ENCODE data around the gene TMEM178A.

TMEM178A gene

GRCh38 chr2:39755466-39755865 is 89.7 kb downstream of the TMEM178A start:
- TF ChIP-seq, protein P1, sequence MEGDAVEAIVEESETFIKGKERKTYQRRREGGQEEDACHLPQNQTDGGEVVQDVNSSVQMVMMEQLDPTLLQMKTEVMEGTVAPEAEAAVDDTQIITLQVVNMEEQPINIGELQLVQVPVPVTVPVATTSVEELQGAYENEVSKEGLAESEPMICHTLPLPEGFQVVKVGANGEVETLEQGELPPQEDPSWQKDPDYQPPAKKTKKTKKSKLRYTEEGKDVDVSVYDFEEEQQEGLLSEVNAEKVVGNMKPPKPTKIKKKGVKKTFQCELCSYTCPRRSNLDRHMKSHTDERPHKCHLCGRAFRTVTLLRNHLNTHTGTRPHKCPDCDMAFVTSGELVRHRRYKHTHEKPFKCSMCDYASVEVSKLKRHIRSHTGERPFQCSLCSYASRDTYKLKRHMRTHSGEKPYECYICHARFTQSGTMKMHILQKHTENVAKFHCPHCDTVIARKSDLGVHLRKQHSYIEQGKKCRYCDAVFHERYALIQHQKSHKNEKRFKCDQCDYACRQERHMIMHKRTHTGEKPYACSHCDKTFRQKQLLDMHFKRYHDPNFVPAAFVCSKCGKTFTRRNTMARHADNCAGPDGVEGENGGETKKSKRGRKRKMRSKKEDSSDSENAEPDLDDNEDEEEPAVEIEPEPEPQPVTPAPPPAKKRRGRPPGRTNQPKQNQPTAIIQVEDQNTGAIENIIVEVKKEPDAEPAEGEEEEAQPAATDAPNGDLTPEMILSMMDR (IDR thresholded peaks at IDR 0.05; ENCODE audit: control insufficient read depth, insufficient read depth, low read depth, low read length, missing control alignments) = no peak
- DNase-seq (ENCODE audit: low read depth) = no peak
- H3K4me3 ChIP-seq (ENCODE audit: control insufficient read depth, low read depth, low read length) = no peak overlapping the region

- no peak overlapping the region for H3K4me3 ChIP-seq (ENCODE audit: control insufficient read depth, low read depth, low read length)
- TF ChIP-seq, protein P1 (IDR thresholded peaks at IDR 0.05; ENCODE audit: control insufficient read depth, insufficient read depth, low read depth, low read length, missing control alignments) = no peak
- DNase-seq (ENCODE audit: low read depth) = no peak
Observed at GRCh38 chr2:39757156-39757555, 91.4 kb downstream of the TMEM178A start.

DNA sequence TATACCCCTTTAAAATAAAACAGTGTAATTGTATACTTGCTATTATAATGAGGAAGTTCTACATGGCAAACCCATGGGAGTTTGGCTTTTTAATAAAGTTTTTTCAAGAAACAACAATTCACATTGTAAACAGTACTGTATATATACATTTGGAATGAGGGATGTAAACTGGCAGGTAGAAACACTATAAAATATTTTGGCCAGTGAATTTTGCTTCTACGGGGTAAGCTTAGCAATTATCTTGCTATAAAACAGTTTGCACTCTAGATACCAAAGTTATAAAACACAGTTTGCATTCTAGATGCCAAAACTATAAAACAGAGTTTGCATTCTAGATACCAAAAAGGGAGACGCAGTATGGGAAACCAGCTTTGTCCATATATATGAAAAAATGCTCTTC is 96.7 kb downstream of the TMEM178A start:
- H3K4me3 ChIP-seq (ENCODE audit: control insufficient read depth, low read depth, low read length) = no peak overlapping the region
- no peak for DNase-seq (ENCODE audit: low read depth)
- TF ChIP-seq, protein P1 (IDR thresholded peaks at IDR 0.05; ENCODE audit: control insufficient read depth, insufficient read depth, low read depth, low read length, missing control alignments) = no peak
